A549 (cell line): ENCODE data around the gene PARD3B.

ENCODE experiments used
- CEBPB ChIP-seq, 2 experiments: fragments of >200 bp in 1 of 2; sonication (Bioruptor Twin) in 1 of 2; formaldehyde crosslinking in 1 of 2; IDR thresholded peaks; 2 replicates each; pipeline ENCODE4 v1.6.1; 2012 to 2016
- EP300 ChIP-seq, 2 experiments: fragments of >200 bp; sonication (Bioruptor Twin); formaldehyde crosslinking; IDR thresholded peaks; 2 replicates in 1 of 2; 3 replicates in 1 of 2; pipeline ENCODE4 v1.6.1; 2016 to 2017
- POLR2A ChIP-seq: IDR thresholded peaks from 2 replicates; pipeline ENCODE4 v1.6.1; 2012; ENCODE audit warnings: mild to moderate bottlenecking, low read length
- TFCP2L1 ChIP-seq: fragments of 250-450 bp; sonication (Bioruptor Pico); IDR thresholded peaks from 2 replicates; pipeline ENCODE4 v1.5.0; 2021; ENCODE audit warnings: mild to moderate bottlenecking
- TF ChIP-seq, protein P1 (sequence below): fragments of >200 bp; sonication (Bioruptor Twin); formaldehyde crosslinking; IDR thresholded peaks from 3 replicates; pipeline ENCODE4 v1.5.1; 2016
- TF ChIP-seq, protein P2 (sequence below): fragments of 250-450 bp; sonication (Bioruptor Pico); IDR thresholded peaks from 2 replicates; pipeline ENCODE4 v1.5.0; 2021; ENCODE audit warnings: mild to moderate bottlenecking, moderate library complexity, borderline replicate concordance
- TF ChIP-seq, protein P3 (sequence below): IDR thresholded peaks from 2 replicates; pipeline ENCODE4 v1.6.1; 2012

- TF ChIP-seq, protein P1, sequence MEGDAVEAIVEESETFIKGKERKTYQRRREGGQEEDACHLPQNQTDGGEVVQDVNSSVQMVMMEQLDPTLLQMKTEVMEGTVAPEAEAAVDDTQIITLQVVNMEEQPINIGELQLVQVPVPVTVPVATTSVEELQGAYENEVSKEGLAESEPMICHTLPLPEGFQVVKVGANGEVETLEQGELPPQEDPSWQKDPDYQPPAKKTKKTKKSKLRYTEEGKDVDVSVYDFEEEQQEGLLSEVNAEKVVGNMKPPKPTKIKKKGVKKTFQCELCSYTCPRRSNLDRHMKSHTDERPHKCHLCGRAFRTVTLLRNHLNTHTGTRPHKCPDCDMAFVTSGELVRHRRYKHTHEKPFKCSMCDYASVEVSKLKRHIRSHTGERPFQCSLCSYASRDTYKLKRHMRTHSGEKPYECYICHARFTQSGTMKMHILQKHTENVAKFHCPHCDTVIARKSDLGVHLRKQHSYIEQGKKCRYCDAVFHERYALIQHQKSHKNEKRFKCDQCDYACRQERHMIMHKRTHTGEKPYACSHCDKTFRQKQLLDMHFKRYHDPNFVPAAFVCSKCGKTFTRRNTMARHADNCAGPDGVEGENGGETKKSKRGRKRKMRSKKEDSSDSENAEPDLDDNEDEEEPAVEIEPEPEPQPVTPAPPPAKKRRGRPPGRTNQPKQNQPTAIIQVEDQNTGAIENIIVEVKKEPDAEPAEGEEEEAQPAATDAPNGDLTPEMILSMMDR, result no peak
- no peak for TF ChIP-seq POLR2A
- no peak for TF ChIP-seq TFCP2L1 (CRISPR knock-in tag)
- TF ChIP-seq, protein P2, sequence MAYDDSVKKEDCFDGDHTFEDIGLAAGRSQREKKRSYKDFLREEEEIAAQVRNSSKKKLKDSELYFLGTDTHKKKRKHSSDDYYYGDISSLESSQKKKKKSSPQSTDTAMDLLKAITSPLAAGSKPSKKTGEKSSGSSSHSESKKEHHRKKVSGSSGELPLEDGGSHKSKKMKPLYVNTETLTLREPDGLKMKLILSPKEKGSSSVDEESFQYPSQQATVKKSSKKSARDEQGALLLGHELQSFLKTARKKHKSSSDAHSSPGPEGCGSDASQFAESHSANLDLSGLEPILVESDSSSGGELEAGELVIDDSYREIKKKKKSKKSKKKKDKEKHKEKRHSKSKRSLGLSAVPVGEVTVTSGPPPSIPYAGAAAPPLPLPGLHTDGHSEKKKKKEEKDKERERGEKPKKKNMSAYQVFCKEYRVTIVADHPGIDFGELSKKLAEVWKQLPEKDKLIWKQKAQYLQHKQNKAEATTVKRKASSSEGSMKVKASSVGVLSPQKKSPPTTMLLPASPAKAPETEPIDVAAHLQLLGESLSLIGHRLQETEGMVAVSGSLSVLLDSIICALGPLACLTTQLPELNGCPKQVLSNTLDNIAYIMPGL, result no peak
- TF ChIP-seq CEBPB (IDR thresholded peaks at IDR 0.05), result no peak
- no peak for TF ChIP-seq EP300 (IDR thresholded peaks at IDR 0.05)
- TF ChIP-seq, protein P3, sequence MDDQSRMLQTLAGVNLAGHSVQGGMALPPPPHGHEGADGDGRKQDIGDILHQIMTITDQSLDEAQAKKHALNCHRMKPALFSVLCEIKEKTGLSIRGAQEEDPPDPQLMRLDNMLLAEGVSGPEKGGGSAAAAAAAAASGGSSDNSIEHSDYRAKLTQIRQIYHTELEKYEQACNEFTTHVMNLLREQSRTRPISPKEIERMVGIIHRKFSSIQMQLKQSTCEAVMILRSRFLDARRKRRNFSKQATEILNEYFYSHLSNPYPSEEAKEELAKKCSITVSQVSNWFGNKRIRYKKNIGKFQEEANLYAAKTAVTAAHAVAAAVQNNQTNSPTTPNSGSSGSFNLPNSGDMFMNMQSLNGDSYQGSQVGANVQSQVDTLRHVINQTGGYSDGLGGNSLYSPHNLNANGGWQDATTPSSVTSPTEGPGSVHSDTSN, result no peak
These were observed 1023.3 kb downstream of the PARD3B start for GRCh38 chr2:205568620-205569019.
